ENCODE measurements around the gene PDZD7. TPM values are rescaled to one million over a fixed set of nuclear protein-coding genes. Genes with fewer than 3 reads are reported as not detected.

PDZD7 gene
- total and polyA plus RNA-seq, 9 of the 15 experiments (the other 6 are each of a cell fraction or from before 2014, with no cell fraction given): 0.04 to 0.24 (median 0.08) TPM; not detected in 3

DNA sequence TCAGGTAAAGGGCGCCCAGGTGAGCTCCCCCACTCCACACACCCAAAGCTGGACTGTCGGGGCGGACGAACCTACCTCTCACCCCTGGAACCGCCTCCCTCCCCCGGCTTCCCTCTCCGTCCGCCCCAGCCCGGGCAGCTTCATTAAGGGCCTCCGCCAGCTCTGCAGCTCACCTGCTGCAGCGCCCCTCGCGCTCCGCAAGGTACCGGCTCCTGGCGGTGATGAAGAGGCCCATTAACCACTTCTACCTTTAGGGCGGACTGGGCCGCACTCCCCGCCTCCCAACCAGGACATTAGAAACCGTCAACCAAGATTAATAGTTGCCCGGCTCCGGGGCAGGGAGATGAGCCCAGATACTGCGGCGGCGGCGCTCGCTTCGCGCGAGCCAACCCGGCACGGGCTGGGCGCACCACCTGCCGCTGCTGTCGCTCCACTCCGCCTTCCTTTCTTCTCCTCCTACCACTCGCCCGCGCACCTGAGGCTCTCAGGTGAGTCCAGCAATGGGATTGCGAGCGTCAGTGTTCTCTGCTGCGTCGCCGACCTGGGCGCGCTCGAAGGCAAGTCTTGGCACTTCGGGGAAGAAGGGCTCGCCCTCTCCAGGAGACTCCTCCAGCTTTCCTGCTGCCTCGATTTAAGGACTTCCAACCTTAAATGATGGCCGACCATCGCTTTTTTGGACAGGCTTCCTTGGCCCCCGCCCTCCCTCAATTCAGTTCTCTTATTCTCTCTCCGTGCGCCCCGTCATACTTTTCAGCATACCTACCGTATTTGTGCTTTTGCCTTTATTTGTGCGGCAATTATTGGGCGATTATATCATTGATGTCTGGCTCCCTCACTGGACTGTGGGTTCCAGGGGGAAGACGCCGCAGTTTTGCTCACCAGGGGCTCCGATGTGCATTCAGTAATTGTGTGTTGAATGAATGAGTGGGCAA lies 17.3 kb upstream of the PDZD7 start:
- ChIA-PET POLR2A (no interaction called here), CTCF (ENCODE audit: low intra/inter-chr PET ratio) (no interaction called here)
- FAIRE-seq: no peak
- TF ChIP-seq U2AF1 (optimal IDR thresholded peaks at IDR 0.05; ENCODE audit: low read depth, low read length) (no peak), NCOA1 (IDR thresholded peaks at IDR 0.05; ENCODE audit: low read depth) (no peak)
- WGBS (ENCODE audit: insufficient coverage, low coverage, missing lambda C conversion rate): 71% methylated on average over 20 of the region's 62 CpGs
- Histone ChIP-seq H3K4me3 (no peak overlapping the region), H3K27ac (ENCODE audit: extremely low read depth, low read depth, low read length) (no peak overlapping the region), H3K36me3 (ENCODE audit: control insufficient read depth, insufficient read depth, low read length) (no peaks in the 10 kb centered on the region), H2AFZ (ENCODE audit: low read depth, low read length) (no peak overlapping the region), H3K79me2 (ENCODE audit: control insufficient read depth, insufficient read depth, low read length) (no peaks in the 10 kb centered on the region), H3K9me3 (replicated peaks; ENCODE audit: control insufficient read depth, insufficient read depth, low read depth, low read length) (no peaks in the 10 kb centered on the region), H4K20me1 (replicated peaks; ENCODE audit: control insufficient read depth, insufficient read depth, low read length) (no peaks in the 10 kb centered on the region), H3K4me1 (replicated peaks in 1 of 2; ENCODE audit: control insufficient read depth in 2 of 2, insufficient read depth in 2 of 2, low read length in 2 of 2) (peaks cover 8 to 28% of the 10 kb centered on the region in 2 experiments; a peak in 4 of 5 replicates), H3K9me1 (ENCODE audit: control insufficient read depth, insufficient read depth, low read length) (no peaks in the 10 kb centered on the region), H3K9ac (ENCODE audit: insufficient read depth in 1 of 2, low read depth in 2 of 2, low read length in 2 of 2) (no peak overlapping the region), H3K27me3 (ENCODE audit: control insufficient read depth in 2 of 2, insufficient read depth in 2 of 2, low read length in 2 of 2) (no peaks in the 10 kb centered on the region), H3K4me2 (ENCODE audit: insufficient read depth, low read length) (no peak overlapping the region)
- no peak for ATAC-seq
- no TSS peak for BruUV-seq (replicated peaks)
- no peak for DNase-seq (ENCODE audit: extremely low read depth in 1 of 4, low spot score in 3 of 4)
- intact Hi-C loops (cut with micrococcal nuclease): no loop called here
- in situ Hi-C loops (cut with MboI): no loop called here

DNA sequence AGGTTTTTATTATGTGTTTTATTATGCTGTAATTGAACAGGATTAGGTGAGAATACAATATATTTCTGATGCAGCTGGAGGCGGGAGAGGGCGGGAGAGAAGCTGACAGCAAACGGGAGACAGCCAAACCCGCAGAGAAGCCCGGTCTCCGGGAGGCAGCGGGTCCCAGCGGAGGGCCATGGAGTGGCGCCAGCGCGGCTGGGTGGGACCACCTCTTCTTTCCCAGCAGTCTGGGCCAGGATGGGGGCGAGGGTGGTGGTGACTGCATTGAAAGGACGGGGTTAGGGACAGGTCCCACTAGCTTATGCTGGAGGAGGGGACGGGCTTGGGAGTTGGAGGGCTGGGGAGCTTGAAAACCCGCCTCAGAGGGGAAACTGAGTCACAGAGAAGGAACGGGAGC lies 16.3 kb upstream of the PDZD7 start:
- FAIRE-seq (no peak), ATAC-seq (no peak), DNase-seq (ENCODE audit: extremely low read depth in 1 of 4, low spot score in 3 of 4) (no peak)
- WGBS (ENCODE audit: insufficient coverage, low coverage, missing lambda C conversion rate): 74% methylated on average over 5 of the region's 16 CpGs
- no peak overlapping the region for H3K4me3 ChIP-seq
- peaks cover 11 to 34% of the 10 kb centered on the region in 2 experiments for H3K4me1 ChIP-seq (replicated peaks in 1 of 2; ENCODE audit: control insufficient read depth in 2 of 2, insufficient read depth in 2 of 2, low read length in 2 of 2)
- no peaks in the 10 kb centered on the region for H3K36me3 ChIP-seq (ENCODE audit: control insufficient read depth, insufficient read depth, low read length)
- in situ Hi-C loops (cut with MboI): no loop called here
- no peaks in the 10 kb centered on the region for H3K9me3 ChIP-seq (replicated peaks; ENCODE audit: control insufficient read depth, insufficient read depth, low read depth, low read length)
- intact Hi-C loops (cut with micrococcal nuclease): no loop called here
- no peak overlapping the region for H2AFZ ChIP-seq (ENCODE audit: low read depth, low read length)
- no peaks in the 10 kb centered on the region for H4K20me1 ChIP-seq (replicated peaks; ENCODE audit: control insufficient read depth, insufficient read depth, low read length)
- H3K9me1 ChIP-seq (ENCODE audit: control insufficient read depth, insufficient read depth, low read length): no peaks in the 10 kb centered on the region
- BruUV-seq (replicated peaks): no TSS peak
- H3K4me2 ChIP-seq (ENCODE audit: insufficient read depth, low read length): no peak overlapping the region
- no peaks in the 10 kb centered on the region for H3K27me3 ChIP-seq (ENCODE audit: control insufficient read depth in 2 of 2, insufficient read depth in 2 of 2, low read length in 2 of 2)
- POLR2A ChIA-PET: interaction anchor here (1.7 kb wide), 1 partner anchor 49 kb away, joined by 5 read pairs; no protein-coding TSS in a partner anchor
- no peaks in the 10 kb centered on the region for H3K79me2 ChIP-seq (ENCODE audit: control insufficient read depth, insufficient read depth, low read length)
- H3K27ac ChIP-seq (ENCODE audit: extremely low read depth, low read depth, low read length): no peak overlapping the region
- CTCF ChIA-PET (ENCODE audit: low intra/inter-chr PET ratio): no interaction called here
- no peak overlapping the region for H3K9ac ChIP-seq (ENCODE audit: insufficient read depth in 1 of 2, low read depth in 2 of 2, low read length in 2 of 2)
- TF ChIP-seq CHD2 (IDR thresholded peaks at IDR 0.05; ENCODE audit: low read depth, low read length) (no peak), ILK (tag; IDR thresholded peaks at IDR 0.05; ENCODE audit: borderline replicate concordance, low read depth) (no peak), SRSF7 (optimal IDR thresholded peaks at IDR 0.05; ENCODE audit: low read depth, low read length) (no peak), BRD4 (IDR thresholded peaks at IDR 0.05) (no peak), NR4A1 (CRISPR knock-in tag; IDR thresholded peaks at IDR 0.05) (no peak), NR4A1 (tag; IDR thresholded peaks at IDR 0.05) (no peak)
- TF ChIP-seq, protein P1, sequence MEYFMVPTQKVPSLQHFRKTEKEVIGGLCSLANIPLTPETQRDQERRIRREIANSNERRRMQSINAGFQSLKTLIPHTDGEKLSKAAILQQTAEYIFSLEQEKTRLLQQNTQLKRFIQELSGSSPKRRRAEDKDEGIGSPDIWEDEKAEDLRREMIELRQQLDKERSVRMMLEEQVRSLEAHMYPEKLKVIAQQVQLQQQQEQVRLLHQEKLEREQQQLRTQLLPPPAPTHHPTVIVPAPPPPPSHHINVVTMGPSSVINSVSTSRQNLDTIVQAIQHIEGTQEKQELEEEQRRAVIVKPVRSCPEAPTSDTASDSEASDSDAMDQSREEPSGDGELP (CRISPR knock-in tag; IDR thresholded peaks at IDR 0.05; ENCODE audit: borderline replicate concordance): no peak
- TF ChIP-seq, protein P2, sequence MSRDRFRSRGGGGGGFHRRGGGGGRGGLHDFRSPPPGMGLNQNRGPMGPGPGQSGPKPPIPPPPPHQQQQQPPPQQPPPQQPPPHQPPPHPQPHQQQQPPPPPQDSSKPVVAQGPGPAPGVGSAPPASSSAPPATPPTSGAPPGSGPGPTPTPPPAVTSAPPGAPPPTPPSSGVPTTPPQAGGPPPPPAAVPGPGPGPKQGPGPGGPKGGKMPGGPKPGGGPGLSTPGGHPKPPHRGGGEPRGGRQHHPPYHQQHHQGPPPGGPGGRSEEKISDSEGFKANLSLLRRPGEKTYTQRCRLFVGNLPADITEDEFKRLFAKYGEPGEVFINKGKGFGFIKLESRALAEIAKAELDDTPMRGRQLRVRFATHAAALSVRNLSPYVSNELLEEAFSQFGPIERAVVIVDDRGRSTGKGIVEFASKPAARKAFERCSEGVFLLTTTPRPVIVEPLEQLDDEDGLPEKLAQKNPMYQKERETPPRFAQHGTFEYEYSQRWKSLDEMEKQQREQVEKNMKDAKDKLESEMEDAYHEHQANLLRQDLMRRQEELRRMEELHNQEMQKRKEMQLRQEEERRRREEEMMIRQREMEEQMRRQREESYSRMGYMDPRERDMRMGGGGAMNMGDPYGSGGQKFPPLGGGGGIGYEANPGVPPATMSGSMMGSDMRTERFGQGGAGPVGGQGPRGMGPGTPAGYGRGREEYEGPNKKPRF (IDR thresholded peaks at IDR 0.05; ENCODE audit: low read depth, low read length): no peak
- TF ChIP-seq, protein P3, sequence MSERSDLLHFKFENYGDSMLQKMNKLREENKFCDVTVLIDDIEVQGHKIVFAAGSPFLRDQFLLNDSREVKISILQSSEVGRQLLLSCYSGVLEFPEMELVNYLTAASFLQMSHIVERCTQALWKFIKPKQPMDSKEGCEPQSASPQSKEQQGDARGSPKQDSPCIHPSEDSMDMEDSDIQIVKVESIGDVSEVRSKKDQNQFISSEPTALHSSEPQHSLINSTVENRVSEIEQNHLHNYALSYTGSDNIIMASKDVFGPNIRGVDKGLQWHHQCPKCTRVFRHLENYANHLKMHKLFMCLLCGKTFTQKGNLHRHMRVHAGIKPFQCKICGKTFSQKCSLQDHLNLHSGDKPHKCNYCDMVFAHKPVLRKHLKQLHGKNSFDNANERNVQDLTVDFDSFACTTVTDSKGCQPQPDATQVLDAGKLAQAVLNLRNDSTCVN (CRISPR knock-in tag; IDR thresholded peaks at IDR 0.05): no peak
